ENCODE data around the gene DHX15.

DNA sequence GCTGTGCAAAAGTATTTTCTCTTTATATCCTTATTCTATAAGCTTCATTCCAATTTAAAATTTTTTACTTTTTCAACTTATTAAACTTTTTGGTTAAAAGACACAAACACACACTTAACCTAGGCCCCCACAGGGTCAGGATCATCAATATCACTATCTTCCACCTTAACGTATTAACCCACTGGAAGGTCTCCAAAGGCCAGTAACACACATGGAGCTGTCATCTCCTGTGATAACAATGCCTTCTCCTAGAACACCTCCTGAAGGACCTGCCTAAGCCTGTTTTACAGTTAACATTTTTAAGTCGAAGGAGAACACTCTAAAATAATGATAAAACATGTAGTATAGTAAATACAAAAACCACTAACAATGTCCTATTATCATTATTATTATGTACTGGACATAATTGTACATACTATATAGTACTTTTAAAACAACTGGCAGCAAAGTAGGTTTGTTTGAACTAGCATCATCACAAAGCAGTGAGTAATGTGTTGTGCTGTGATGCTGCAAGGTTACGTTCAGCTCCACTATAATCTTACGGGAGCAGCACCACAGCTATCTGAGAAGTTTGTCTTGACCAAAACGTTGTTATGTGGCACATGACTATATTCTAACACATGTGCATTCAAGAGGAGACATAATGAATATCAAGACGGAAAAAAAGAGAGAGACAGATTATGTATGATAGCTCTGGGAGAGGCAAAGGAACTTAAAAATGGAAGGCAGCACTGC is 33.7 kb downstream of the DHX15 start:
- TF ChIP-seq, protein P1, sequence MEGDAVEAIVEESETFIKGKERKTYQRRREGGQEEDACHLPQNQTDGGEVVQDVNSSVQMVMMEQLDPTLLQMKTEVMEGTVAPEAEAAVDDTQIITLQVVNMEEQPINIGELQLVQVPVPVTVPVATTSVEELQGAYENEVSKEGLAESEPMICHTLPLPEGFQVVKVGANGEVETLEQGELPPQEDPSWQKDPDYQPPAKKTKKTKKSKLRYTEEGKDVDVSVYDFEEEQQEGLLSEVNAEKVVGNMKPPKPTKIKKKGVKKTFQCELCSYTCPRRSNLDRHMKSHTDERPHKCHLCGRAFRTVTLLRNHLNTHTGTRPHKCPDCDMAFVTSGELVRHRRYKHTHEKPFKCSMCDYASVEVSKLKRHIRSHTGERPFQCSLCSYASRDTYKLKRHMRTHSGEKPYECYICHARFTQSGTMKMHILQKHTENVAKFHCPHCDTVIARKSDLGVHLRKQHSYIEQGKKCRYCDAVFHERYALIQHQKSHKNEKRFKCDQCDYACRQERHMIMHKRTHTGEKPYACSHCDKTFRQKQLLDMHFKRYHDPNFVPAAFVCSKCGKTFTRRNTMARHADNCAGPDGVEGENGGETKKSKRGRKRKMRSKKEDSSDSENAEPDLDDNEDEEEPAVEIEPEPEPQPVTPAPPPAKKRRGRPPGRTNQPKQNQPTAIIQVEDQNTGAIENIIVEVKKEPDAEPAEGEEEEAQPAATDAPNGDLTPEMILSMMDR (IDR thresholded peaks at IDR 0.05), result no peak
- no peak for TF ChIP-seq POLR2A (IDR thresholded peaks at IDR 0.05)
